Forelimb muscle (tissue), 1 donor: ENCODE data around the gene MEGF6. TPM values are rescaled to one million over a fixed set of nuclear protein-coding genes. Genes with fewer than 3 reads are reported as not detected.

Experiments used
- DNase-seq: peaks from one replicate; pipeline ENCODE4 v3.0.0-alpha.2; 2013; ENCODE audit warnings: low read depth
- polyA plus RNA-seq: library from polyadenylated mRNA; unstranded; fragments of 120-200 nt; gene quantifications from one replicate; pipeline ENCODE4 v1.2.1, GENCODE V29; 2013; ENCODE audit not compliant: insufficient read length

Gene MEGF6
- polyA plus RNA-seq, 1 donor = 10.2 TPM

DNA sequence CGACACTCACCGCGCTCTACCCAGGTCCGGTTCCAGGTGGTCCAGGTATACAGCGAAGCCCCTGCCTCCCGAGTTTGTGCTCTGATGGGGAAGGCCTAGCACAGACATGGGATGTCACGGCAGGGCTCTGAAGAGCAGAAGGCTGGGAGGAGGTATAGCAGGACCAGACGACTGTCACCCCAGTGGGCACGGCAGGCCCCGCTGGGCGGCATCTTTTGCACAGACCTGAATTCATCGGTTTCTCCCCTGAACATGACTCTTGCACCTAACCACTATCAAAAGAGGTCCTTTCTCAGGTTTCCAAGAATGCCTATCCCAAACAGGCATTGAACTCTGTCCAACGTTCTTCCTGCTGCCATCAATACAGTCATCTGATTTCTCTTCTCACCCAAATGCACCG is 126.3 kb downstream of the MEGF6 start:
- DNase-seq = no peak

DNA sequence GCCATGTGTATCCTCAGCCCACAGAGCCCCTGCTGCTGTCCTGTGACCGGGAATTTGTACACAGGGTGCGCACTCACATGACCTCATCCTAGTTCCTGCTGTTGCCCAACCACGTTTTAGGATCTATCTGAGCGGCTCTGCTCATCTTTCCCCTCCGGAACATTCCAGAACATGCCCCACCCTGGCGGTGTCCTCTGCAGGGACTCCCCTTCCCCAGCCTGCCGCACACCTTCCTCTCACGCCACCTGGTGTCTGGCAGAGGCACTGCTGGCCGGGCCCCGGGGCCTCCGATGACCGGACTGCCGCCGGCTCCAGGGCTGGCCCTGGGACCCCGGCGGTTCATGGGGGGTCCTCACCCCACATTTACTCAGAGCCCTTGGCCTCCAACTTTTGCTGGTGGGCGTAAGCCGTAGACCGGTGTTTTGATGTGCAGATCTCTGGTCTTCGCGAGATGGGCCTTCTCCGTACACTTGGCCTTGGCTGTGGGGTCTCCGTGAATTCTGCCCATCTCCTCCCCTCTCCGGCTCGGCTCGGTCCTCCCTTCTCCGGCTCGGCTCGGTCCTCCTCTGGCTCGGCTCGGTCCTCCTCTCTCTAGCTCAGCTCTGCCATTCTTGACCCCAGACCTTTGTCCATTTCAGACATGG is 127.4 kb downstream of the MEGF6 start:
- DNase-seq = no peak

DNA sequence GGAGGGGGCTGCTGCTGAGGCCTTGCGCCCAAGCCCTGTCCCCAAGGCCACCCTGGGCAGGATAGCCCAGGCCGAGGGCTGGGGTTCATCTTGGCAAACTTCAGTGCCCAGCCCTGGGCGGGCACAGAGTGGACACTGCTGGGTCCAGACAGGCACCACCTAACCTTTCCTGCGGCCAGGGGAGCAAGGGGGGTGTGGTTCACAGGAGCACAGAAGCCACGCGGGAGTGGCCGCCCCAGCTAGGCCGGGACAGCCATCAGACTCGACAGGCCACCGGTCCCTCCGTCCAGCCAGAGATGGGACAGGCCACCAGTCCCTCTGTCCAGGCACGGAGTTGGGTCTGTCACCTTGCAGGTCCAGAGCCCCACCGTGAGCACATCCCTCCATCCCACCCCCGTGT is 127.9 kb downstream of the MEGF6 start:
- no peak for DNase-seq

DNA sequence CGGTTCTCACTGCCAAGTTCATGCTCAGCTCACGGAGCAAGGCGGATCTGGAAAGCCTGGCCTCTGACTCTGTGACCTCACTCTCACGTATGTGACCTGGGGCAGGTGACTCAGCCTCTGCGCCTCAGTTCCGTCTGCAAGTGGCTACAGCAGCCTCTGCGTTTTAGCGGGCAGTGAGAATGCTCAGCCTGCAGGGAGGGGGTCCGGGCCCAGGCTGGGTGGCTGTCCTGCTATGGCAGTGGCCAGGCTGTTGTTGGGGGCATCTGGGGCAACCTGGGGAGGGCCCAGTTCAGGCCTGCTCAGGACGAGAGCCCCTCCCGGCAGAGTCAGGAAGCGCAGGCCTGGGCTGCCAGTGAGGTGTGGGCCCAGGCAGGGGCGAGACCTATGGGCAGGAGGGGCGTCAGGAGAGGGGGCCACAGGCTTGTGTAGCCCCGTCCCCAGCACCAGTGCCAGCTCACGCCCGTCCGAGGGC is 128.9 kb downstream of the MEGF6 start:
- DNase-seq = no peak

DNA sequence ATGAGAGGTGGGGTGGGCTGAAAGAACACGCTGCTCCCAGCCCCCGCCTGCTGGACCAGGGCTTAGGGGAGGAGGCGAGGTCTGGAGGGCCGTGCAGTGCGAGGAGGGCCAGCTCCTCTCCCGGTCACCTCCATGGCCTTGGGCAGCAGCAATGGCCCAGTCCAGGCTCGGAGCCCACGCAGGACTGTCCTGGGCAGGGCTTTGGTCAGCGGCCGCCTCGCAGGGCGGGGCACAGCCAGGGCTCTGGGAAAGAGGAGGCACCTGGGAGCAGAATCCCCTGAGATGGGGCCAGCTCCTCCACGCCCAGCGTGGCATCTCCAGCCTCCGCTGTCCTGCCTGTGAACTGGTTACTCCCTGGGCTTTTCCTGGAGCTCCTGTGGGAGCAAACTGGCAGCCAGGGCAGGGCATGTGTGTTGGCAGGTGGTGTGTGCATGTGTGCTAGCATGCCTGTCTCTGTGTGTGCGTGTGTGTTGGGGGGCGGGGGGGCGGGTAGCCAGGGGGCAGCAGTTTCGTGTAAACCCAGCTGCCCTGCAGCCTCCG is 129.4 kb downstream of the MEGF6 start:
- DNase-seq = no peak

DNA sequence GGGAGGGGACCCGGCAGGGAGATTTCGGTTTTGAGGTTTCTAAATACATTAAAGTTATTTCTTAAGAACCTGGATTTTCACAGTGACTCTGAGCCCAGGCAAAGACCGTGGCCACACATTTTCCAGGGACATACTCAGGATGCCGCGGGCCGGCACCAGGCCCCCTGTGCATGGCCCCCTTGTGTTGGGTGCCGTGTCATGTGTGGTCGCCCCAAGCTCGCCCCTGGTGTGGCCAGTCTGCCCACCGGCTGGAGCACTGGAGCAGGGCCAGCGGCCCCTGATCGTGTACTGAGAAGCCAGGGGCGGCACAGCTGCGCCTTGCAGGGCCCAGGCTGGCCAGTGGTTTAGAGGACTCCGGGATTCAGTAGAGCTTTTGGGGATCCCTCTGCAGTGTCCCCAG is 130.3 kb downstream of the MEGF6 start:
- DNase-seq = no peak

DNA sequence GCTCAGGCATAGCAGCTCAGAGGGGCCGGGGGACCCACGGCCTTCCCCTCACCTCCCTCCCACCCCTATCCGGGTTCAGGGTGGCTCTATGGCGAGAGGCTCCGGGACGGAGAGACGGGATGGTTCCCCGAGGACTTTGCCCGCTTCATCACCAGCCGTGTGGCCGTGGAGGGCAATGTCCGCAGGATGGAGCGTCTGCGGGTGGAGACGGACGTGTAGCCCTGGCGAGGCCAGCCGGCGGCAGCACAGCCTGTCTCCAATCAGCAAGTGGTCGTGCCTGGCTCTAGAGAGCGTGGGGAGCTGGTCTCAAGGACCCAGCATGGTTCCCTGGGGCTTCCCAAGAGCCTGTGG is 131.0 kb downstream of the MEGF6 start:
- no peak for DNase-seq

DNA sequence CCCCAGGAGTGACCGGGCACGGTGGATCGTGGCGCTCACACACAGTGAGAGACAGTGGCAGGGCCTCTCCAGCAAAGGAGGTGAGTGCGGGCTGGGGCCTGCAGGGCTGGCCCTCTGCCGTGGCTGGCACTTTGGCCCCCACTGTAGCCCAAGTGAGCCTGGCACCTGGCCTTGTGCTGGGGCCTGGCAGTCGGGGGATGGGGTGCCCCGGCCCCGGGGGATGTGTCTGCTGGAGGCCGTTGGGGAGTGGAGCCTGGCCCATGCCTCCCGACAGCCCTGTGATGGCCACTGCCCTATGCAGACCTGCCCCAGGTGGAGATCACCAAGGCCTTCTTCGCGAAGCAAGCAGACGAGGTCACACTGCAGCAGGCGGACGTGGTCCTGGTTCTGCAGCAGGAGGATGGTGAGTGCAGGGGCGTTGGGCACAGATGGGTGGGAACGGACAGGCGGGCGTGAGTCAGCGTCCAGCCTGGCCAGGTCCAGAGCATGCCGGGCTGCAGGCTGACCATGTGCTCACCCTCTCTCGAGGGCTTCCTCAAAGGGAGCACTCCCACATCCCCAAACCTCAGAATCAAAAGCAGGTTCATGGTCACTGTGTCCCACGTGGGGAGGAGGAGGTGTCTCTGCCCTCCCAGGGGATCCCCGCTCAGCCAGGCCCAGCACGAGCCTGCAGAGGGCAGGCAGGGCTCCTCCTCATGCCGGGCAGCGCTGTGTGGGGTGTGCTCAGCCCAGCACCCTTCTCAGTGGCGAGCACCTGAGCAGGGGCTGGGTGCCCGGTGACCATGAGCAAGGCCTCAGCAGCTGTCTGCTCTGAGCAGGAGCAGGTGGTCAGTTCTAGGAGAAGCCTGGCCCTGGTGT is 131.6 kb downstream of the MEGF6 start:
- DNase-seq = no peak

DNA sequence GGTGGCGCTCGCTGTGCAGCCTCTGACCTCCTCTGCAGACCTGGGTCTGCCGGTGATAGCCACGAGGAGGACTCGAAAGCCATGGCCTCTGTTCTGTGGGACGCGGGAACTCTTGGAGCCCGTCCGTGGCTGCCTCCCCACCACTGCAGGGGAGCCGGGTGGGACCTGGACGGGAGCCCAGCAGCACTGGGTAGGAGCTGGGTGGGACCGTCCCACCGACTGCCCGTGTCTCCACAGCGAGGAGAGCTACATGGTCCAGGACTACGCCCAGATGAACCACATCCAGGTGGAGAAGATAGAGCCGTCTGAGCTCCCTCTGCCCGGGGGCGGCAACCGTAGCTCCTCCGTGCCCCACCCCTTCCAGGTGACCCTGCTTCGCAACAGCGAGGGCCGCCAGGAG is 133.1 kb downstream of the MEGF6 start:
- no peak for DNase-seq

DNA sequence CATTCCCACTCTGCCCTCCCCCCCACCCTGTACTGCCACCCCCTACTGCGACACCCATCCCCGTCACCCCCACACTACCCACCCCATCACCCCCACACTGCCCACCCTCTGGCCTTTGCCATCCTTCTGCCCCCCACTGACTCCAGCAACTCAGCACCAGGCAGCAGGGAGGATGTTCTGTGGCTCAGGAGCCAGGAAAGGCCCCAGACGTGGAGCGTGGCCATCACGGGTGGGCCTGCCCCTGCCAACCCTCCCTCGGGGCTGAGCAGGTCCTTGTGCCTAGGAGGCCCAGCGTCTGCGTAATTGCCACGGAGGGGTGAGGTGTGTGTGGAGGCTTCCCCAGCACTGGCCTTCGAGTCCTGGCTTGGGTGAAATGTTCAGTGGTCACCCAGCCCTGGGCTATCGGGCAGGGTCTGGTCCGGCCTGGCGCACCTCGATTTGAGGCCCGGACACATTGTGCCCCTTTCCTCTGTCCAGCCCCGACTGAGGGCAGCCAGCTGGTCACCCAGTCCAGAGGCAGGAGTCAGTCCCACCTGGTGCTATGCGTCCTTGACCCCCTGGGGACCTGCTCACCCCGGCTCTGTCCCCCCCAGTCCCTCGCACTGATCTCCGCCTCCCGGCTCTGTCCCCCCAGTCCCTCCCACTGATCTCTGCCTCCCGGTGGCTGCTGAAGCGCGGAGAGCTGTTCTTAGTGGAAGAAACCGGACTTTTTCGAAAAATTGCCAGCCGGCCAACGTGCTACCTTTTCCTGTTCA is 133.9 kb downstream of the MEGF6 start:
- DNase-seq = no peak

DNA sequence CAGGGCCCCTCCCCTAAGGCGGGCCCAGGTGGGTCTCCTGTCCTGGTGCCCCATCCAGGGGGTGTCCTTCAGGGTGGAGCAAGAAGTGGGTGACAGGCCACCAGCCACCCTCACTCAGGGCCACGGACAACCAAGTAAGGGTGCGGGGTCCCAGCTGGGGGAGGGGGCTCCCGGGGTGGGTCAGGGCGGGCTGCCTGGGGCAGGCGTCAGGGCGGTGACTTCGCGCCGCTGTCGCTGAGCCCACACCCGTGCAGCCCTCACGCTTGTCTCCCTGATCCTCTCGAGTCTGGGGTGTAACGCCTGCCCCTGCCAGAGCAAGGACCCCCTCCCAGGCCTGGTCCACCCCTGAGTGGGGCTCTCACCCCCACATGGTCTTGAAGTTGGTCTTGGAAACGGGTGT is 134.6 kb downstream of the MEGF6 start:
- DNase-seq = no peak

DNA sequence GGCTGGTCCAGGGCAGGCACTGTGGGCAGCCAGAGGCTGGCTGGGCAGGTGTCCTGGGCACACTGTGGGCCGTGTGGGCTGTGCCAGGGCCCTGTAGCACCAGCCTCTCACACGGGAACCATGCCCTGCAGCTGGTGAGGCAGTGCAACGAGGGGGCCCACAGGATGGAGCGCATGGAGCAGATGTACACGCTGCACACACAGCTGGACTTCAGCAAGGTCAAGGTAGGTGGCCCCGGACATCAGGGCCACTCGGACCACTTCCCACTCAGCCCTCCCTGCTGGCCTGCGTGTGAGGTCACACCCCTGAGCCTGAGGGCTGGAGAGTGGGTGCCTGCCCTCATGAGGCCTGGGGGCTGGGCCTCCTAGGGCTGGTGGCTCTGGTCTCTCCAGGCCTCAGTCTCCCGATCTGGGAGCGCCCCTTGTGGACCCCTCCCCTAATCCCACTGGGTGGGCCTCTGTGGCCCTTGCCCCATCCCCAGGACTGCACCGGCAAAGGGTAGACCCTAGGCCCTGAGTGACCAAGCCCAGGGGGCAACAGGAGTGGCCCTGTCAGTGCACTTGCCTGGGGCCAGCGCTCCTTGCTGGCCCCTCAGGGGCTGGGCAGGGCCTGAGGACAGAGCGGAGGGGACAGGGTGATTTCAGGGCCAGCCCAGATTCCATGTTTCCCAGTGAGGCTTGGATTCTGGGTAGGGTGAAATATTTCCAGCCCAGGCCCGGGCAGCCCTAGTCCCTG is 135.3 kb downstream of the MEGF6 start:
- no peak for DNase-seq

DNA sequence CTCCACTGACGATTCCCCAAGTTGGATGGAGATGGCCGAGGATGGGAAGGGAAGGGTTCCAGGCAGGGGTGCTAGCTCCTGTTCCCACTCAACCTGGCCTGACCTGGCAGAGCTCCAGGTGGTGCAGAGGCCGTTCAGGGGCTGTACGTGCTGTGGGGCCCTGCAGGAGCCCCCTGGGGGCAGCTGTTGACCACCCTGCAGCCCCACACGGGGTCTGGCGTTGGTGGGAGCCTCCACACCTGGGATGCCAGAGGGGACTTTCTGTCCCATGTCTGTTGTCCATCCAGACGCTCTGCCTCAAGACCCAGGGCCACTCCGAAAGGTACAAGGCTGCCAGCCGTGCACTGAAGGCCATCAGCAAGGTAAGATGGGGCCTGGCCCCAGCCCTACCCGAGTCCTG is 136.9 kb downstream of the MEGF6 start:
- DNase-seq = no peak

DNA sequence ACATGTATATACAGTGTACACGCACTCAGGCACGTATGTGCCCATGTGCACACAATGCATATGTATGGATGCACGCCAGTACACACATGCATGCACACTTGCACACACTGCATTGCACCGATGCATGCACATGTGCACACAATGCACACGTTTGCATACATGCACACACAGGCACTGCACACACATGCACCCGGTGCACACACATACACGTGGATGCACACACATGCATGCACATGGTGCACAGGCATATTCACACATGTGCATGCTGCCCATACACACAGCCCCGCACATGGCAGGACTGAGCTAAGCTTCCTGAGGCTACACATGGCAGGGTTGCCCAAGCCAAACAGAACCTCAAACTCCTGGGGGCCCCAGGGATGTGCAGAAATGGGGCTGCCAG is 137.3 kb downstream of the MEGF6 start:
- DNase-seq = no peak

DNA sequence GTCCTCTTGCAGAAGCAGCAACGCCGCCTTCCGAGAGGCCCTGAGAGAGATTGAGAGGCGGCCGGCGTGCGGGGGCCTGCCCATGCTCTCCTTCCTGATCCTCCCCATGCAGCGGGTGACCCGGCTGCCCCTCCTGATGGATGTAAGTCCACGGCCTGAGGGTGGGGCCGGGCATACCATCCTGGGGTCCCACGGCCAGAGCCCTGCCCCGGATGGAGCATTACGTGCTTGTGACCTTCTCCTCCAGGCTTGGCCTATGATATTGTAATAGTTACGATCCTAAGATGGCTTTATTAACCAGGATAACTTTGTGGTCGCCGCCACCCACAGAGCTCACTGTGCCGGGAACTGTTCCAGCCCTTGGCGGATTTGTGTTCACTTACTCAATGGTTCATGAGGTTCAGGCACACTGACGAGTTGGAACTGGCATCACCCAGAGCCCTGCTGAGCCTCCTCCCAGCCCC is 137.9 kb downstream of the MEGF6 start:
- DNase-seq = no peak

DNA sequence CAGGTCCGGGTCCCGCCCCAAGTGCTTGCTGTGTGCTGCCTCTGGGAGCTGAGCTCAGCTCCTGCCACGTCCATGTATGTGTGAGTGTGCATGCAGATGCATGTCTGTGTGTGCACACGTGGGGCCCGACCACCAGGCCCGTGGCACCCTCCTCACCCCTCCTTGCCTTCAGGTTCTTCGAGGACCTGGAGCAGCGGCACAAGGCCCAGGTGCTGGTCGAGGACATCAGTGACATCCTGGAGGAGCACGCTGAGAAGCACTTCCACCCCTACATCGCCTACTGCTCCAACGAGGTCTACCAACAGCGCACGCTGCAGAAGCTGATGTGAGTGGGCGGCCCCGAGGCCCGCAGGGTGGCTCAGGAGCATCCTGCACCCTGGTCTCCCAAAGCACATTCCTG is 138.4 kb downstream of the MEGF6 start:
- DNase-seq = no peak

DNA sequence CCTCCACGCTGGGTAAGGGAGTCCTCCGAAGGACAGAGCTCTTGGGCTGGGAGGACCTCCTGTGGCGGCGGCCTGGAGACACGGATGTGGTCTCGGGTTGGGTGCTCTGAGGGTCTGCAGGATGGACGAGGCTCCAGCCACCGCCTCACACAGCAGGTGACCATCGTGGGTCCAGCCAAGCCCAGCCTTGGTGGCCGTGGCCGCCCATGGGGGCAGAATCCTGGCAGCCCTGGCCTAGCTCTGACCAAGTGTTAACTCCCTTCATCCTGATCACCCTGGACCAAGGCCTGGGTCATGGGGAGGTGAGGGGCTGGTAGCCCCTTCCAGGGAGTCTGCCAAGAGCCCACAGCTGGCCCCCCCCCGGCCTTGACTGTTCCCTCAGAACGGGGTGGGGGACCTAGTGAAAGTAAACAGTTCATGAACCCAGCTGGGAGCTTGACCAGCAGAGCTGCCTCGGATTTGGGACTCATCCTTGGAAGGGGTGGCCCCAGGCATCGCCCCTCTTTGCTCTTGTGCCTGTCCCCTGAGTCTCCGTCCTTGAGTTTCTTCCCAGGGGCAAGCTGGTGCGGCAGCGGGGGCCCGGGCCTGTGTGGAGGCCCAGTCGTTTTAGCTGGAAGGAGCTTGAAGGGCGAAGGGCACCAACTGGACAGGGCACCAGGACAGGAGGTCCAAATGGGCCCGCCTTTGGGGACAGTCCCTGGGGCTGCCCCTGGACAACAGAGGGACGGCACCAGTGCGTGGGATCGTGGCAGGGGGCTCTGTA is 139.0 kb downstream of the MEGF6 start:
- DNase-seq = no peak

DNA sequence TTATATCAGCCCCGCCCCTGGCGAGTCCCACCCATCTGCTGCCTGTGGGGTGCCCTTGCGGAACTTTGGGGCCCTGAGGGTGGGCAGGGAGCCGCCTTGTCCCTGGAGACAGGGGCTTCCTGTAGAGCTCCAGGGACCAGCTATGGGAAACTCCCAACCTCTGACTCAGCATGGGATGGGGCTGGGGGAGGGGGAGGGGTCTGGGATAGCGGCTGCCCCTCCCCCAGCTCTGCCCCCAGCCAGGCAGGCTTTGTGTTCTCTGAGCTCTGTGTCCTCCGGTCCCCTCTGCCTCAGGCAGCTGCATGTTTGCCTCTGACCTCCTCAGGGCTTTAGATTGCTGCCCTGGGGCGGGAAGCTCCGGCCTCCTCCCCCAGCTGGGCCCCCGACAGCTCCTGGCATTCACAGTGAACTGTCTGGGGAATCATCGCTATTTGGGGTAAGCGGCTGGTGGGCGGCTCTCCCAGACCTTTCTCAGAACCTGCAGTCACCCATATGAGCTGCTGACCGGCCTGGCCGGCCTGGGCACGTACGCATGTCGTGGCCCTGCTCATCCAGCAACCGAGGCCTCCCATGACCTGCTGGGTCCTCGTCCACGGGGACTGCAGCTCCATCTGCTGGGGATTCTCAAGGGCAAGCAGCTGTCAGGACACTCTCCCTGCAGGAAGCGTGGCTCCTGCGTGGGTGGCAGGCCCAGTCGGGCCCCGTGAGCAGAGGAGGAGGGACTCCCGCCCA is 139.8 kb downstream of the MEGF6 start:
- no peak for DNase-seq

DNA sequence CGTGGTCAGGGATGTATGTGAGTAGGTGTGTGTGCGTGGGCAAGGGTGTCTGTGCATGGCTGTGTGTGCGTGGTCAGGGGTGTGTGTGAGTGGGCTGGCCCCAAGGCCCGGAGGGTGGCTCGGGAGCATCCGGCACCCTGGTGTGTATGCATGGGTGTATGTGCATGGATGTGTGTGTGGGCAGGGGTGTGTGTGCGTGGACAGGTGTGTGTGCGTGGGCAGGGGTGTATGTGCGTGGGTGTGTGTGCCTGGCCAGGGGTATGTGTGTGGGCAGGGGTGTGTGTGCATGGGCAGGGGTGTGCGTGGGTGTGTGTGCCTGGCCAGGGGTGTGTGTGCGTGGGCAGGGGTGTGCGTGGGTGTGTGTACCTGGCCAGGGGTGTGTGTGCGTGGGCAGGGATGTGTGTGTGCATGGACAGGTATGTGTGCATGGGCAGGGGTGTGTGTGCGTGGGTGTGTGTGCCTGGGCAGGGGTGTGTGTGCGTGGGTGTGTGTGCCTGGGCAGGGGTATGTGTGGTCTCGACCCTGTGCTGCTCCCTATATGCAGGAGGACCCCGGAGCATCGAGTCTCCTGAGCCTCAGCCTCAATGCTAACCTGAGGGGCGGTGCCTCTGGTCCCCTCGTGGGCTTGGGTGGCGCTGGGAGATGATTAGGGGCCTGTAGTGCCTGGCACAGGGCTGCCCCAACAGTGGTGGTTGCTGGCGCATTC is 140.5 kb downstream of the MEGF6 start:
- DNase-seq = no peak
